Activated T-cell treated with anti-CD3 and anti-CD28 coated beads for 48 hours (primary cell): ENCODE data around the gene TIMELESS.
"Not testable (repeated sequence)": the region's sequence is repeated elsewhere in the genome, so short reads cannot be mapped to it uniquely, and the experiment has no call there.

ENCODE experiments used
- DNase-seq: peaks from one replicate; pipeline ENCODE4 v3.0.0-alpha.2; 2020; ENCODE audit warnings: low read depth

The TIMELESS gene

GRCh38 chr12:56448860-56449621, at the start of gene TIMELESS:
Gene TIMELESS, minus strand, starts transcription at chr12:56449426. Its CDS starts 15,256 bp downstream, at chr12:56434170.
- DNase-seq, result peak; percentile 84

GRCh38 chr12:56498126-56498902, 49.1 kb upstream of the TIMELESS start:
- not testable (repeated sequence) for DNase-seq

GRCh38 chr12:56496704-56497103, 47.5 kb upstream of the TIMELESS start:
- peak; percentile 59 for DNase-seq

GRCh38 chr12:56494481-56494880, 45.3 kb upstream of the TIMELESS start:
- DNase-seq, result not testable (repeated sequence)

GRCh38 chr12:56494106-56494415, 44.8 kb upstream of the TIMELESS start:
- DNase-seq, result not testable (repeated sequence)

- not testable (repeated sequence) for DNase-seq
These were observed 44.3 kb upstream of the TIMELESS start for GRCh38 chr12:56493409-56494105.

GRCh38 chr12:56490360-56490759, 41.1 kb upstream of the TIMELESS start:
- DNase-seq, result no peak

GRCh38 chr12:56488041-56488955, 39.1 kb upstream of the TIMELESS start, which contains the start of gene GLS2:
Gene GLS2, minus strand, starts transcription at chr12:56488161. Its CDS starts 43 bp downstream, at chr12:56488118.
- DNase-seq, result peak; percentile 58

GRCh38 chr12:56487448-56488040, 38.3 kb upstream of the TIMELESS start:
- DNase-seq, result no peak

- DNase-seq, result no peak
These were observed 37.5 kb upstream of the TIMELESS start for GRCh38 chr12:56486694-56487093.

GRCh38 chr12:56484566-56484965, 35.3 kb upstream of the TIMELESS start:
- DNase-seq, result no peak

- no peak for DNase-seq
These were observed 30.4 kb upstream of the TIMELESS start for GRCh38 chr12:56479625-56480024.

GRCh38 chr12:56477521-56478225, 28.4 kb upstream of the TIMELESS start:
- DNase-seq, result no peak

GRCh38 chr12:56476972-56477432, 27.8 kb upstream of the TIMELESS start:
- DNase-seq, result no peak

- DNase-seq, result no peak
These were observed 26.9 kb upstream of the TIMELESS start for GRCh38 chr12:56476143-56476542.

GRCh38 chr12:56474389-56474788, 25.2 kb upstream of the TIMELESS start:
- DNase-seq, result no peak

- no peak for DNase-seq
These were observed 20.0 kb upstream of the TIMELESS start for GRCh38 chr12:56469007-56469930.

- peak; percentile 95 for DNase-seq
These were observed 19.2 kb upstream of the TIMELESS start, which contains the start of gene SPRYD4 for GRCh38 chr12:56468216-56469006. Gene SPRYD4, plus strand, starts transcription at chr12:56468578. Its CDS starts 14 bp downstream, at chr12:56468592.
